DND-41 (cell line): ENCODE data around the gene SMIM35.

Experiments used
- ATAC-seq: fragments of 200-7000 bp; cut with Tn5 transposase; 3 replicates; pipeline ENCODE4 v1.9.1; 2021; ENCODE audit warnings: low read depth; ENCODE audit not compliant: insufficient read depth
- DNase-seq: peaks from one replicate; pipeline ENCODE4 v3.0.0-alpha.2; 2020
- H2AFZ ChIP-seq: 2 replicates; pipeline ENCODE4 v1.6.0; 2012; ENCODE audit warnings: low read depth, low read length
- H3K27ac ChIP-seq: 2 replicates; pipeline ENCODE4 v1.5.1; 2012; ENCODE audit warnings: low read length, inconsistent platforms
- H3K27me3 ChIP-seq: fragments of 200-600 bp; sonication (generic); 2 replicates; pipeline ENCODE4 v1.6.0; 2012; ENCODE audit warnings: low read length, mild to moderate bottlenecking, inconsistent platforms; ENCODE audit not compliant: insufficient read depth, poor library complexity
- H3K36me3 ChIP-seq: 2 replicates; pipeline ENCODE4 v1.5.1; 2012; ENCODE audit warnings: low read length, inconsistent platforms; ENCODE audit not compliant: insufficient read depth
- H3K4me1 ChIP-seq: 2 replicates; pipeline ENCODE4 v1.5.1; 2012; ENCODE audit warnings: mild to moderate bottlenecking, low read length; ENCODE audit not compliant: insufficient read depth
- H3K4me2 ChIP-seq: 2 replicates; pipeline ENCODE4 v1.6.0; 2012; ENCODE audit warnings: mild to moderate bottlenecking, moderate library complexity, low read length, inconsistent platforms; ENCODE audit not compliant: insufficient read depth
- H3K4me3 ChIP-seq, 2 experiments: fragments of 200-600 bp in 1 of 2; shearing (Covaris generic) in 1 of 2; 2 replicates each; pipeline ENCODE4 v1.5.1; 2012 to 2016; ENCODE audit warnings: inconsistent platforms in 2 of 2, low read length in 2 of 2, mild to moderate bottlenecking in 2 of 2, low read depth in 1 of 2, moderate library complexity in 1 of 2
- H3K79me2 ChIP-seq: 2 replicates; pipeline ENCODE4 v1.6.0; 2012; ENCODE audit warnings: low read length, inconsistent platforms; ENCODE audit not compliant: insufficient read depth
- H3K9ac ChIP-seq: 2 replicates; pipeline ENCODE4 v1.6.0; 2012; ENCODE audit warnings: low read depth, mild to moderate bottlenecking, inconsistent platforms, low read length, moderate library complexity
- H3K9me3 ChIP-seq: 2 replicates; pipeline ENCODE4 v1.5.1; 2012; ENCODE audit warnings: low read length, moderate library complexity, mild to moderate bottlenecking, inconsistent platforms; ENCODE audit not compliant: insufficient read depth, severe bottlenecking
- H4K20me1 ChIP-seq: 2 replicates; pipeline ENCODE4 v1.6.0; 2012; ENCODE audit warnings: low read length; ENCODE audit not compliant: insufficient read depth
- CTCF ChIP-seq: IDR thresholded peaks from 2 replicates; pipeline ENCODE4 v1.5.1; 2012; ENCODE audit warnings: borderline replicate concordance, low read length, moderate library complexity, mild to moderate bottlenecking; ENCODE audit not compliant: poor library complexity, severe bottlenecking; ENCODE audit errors: extremely low read depth
- EZH2 ChIP-seq: IDR thresholded peaks from 3 replicates; pipeline ENCODE4 v1.6.1; 2012; ENCODE audit warnings: borderline replicate concordance, low read depth, mild to moderate bottlenecking, moderate library complexity, low read length, inconsistent platforms; ENCODE audit not compliant: severe bottlenecking

SMIM35 gene

GRCh38 chr11:118047749-118048148 lies 39.0 kb downstream of the SMIM35 start:
- no peak overlapping the region for H3K9ac ChIP-seq

GRCh38 chr11:118046964-118047700 lies 39.6 kb downstream of the SMIM35 start:
- Histone ChIP-seq H3K27ac (no peak overlapping the region), H3K27me3 (no peaks in the 10 kb centered on the region), H2AFZ (no peak overlapping the region)

More at GRCh38 chr11:118047749-118048148, 39.0 kb downstream of the SMIM35 start:
- no peak overlapping the region for H3K4me3 ChIP-seq
- H3K4me1 ChIP-seq, result peaks cover 15% of the 10 kb centered on the region
- TF ChIP-seq EZH2, result no peak
- no peak for TF ChIP-seq CTCF
- no peaks in the 10 kb centered on the region for H3K79me2 ChIP-seq
- DNase-seq (no peak), ATAC-seq (no peak)
- H4K20me1 ChIP-seq, result no peaks in the 10 kb centered on the region
- H3K27me3 ChIP-seq, result no peaks in the 10 kb centered on the region
- H3K36me3 ChIP-seq, result no peaks in the 10 kb centered on the region
- H3K9me3 ChIP-seq, result no peaks in the 10 kb centered on the region
- no peak overlapping the region for H3K4me2 ChIP-seq
- H3K27ac ChIP-seq, result no peak overlapping the region
- H2AFZ ChIP-seq, result no peak overlapping the region

GRCh38 chr11:118046051-118046963 lies 40.5 kb downstream of the SMIM35 start:
- Histone ChIP-seq H3K79me2 (no peaks in the 10 kb centered on the region), H3K4me2 (no peak overlapping the region), H2AFZ (no peak overlapping the region), H3K9ac (no peak overlapping the region), H4K20me1 (no peaks in the 10 kb centered on the region), H3K9me3 (no peaks in the 10 kb centered on the region), H3K27ac (no peak overlapping the region), H3K4me1 (peaks cover 6% of the 10 kb centered on the region), H3K4me3 (no peak overlapping the region), H3K27me3 (no peaks in the 10 kb centered on the region), H3K36me3 (no peaks in the 10 kb centered on the region)
- DNase-seq (no peak), ATAC-seq (0 out of 3 replicates have a peak, but pooled peaks have one; percentile 40)
- no peak for TF ChIP-seq EZH2
- TF ChIP-seq CTCF, result no peak

More at GRCh38 chr11:118046964-118047700, 39.6 kb downstream of the SMIM35 start:
- H3K36me3 ChIP-seq, result no peaks in the 10 kb centered on the region
- H3K9ac ChIP-seq, result no peak overlapping the region
- no peak for ATAC-seq
- H3K9me3 ChIP-seq, result no peaks in the 10 kb centered on the region
- no peak overlapping the region for H3K4me2 ChIP-seq
- peaks cover 12% of the 10 kb centered on the region for H3K4me1 ChIP-seq
- H3K4me3 ChIP-seq, result no peak overlapping the region
- no peaks in the 10 kb centered on the region for H3K79me2 ChIP-seq
- no peaks in the 10 kb centered on the region for H4K20me1 ChIP-seq
- no peak for TF ChIP-seq EZH2
- no peak for TF ChIP-seq CTCF
- DNase-seq, result no peak
